HG02970 (cell line): Measurements from ENCODE around the gene ALDH9A1.
"Not testable (repeated sequence)": the region's sequence is repeated elsewhere in the genome, so short reads cannot be mapped to it uniquely, and the experiment has no call there.

Source experiments
- ATAC-seq: cut with Tn5 transposase; IDR thresholded peaks from one replicate; pipeline ENCODE4 v1.9.1; 2021; ENCODE audit warnings: mild to moderate bottlenecking, moderate library complexity, moderate number of reproducible peaks; ENCODE audit not compliant: unreplicated experiment, low FRiP score

The ALDH9A1 gene

GRCh38 chr1:165647970-165648369, 50.4 kb downstream of the ALDH9A1 start:
- no peak for ATAC-seq

GRCh38 chr1:165647517-165647916, 50.8 kb downstream of the ALDH9A1 start:
- ATAC-seq = no peak

- no peak for ATAC-seq
Measured at GRCh38 chr1:165645654-165646366, 52.6 kb downstream of the ALDH9A1 start.

GRCh38 chr1:165644064-165644735, 54.2 kb downstream of the ALDH9A1 start:
- ATAC-seq = no peak

- no peak for ATAC-seq
Measured at GRCh38 chr1:165641231-165641987, 57.0 kb downstream of the ALDH9A1 start.

GRCh38 chr1:165639821-165640623, 58.3 kb downstream of the ALDH9A1 start:
- no peak for ATAC-seq

GRCh38 chr1:165638211-165638610, 60.2 kb downstream of the ALDH9A1 start:
- ATAC-seq = not testable (repeated sequence)

- ATAC-seq = no peak
Measured at GRCh38 chr1:165637427-165637826, 60.9 kb downstream of the ALDH9A1 start.

GRCh38 chr1:165635823-165636222, 62.5 kb downstream of the ALDH9A1 start:
- ATAC-seq = no peak

- no peak for ATAC-seq
Measured at GRCh38 chr1:165635329-165635728, 63.0 kb downstream of the ALDH9A1 start.

- ATAC-seq = no peak
Measured at GRCh38 chr1:165634154-165634921, 64.0 kb downstream of the ALDH9A1 start.

- ATAC-seq = no peak
Measured at GRCh38 chr1:165633614-165634013, 64.7 kb downstream of the ALDH9A1 start.

GRCh38 chr1:165632491-165632890, 65.9 kb downstream of the ALDH9A1 start:
- ATAC-seq = no peak

GRCh38 chr1:165632152-165632469, 66.3 kb downstream of the ALDH9A1 start:
- no peak for ATAC-seq

GRCh38 chr1:165631342-165632151, 66.8 kb downstream of the ALDH9A1 start:
- ATAC-seq = no peak

- ATAC-seq = peak; percentile 91
Measured at GRCh38 chr1:165630629-165631341, 67.6 kb downstream of the ALDH9A1 start, which contains the start of gene MGST3. TSS of gene MGST3 (plus strand) at chr1:165631234. CDS start at chr1:165649848, 18,614 bp downstream.

- ATAC-seq = no peak
Measured at GRCh38 chr1:165629848-165630628, 68.3 kb downstream of the ALDH9A1 start.

GRCh38 chr1:165629151-165629550, 69.2 kb downstream of the ALDH9A1 start:
- no peak for ATAC-seq
